Activated CD8-positive, alpha-beta memory T cell treated with anti-CD3 and anti-CD28 coated beads for 48 hours (primary cell): ENCODE data around the gene DNAAF2.
"Not testable (repeated sequence)": the region's sequence is repeated elsewhere in the genome, so short reads cannot be mapped to it uniquely, and the experiment has no call there.

Experiments
- DNase-seq, 3 experiments: peaks; one replicate each; pipeline ENCODE4 v3.0.0-alpha.2; 2020; ENCODE audit warnings: low read depth in 2 of 3, low spot score in 2 of 3

The DNAAF2 gene

GRCh38 chr14:49584981-49585640, 49.9 kb downstream of the DNAAF2 start:
- not testable (repeated sequence) for DNase-seq

GRCh38 chr14:49584058-49584457, 51.0 kb downstream of the DNAAF2 start:
- DNase-seq = no peak

GRCh38 chr14:49583629-49584028, 51.4 kb downstream of the DNAAF2 start:
- DNase-seq = no peak

- no peak for DNase-seq
Observed at GRCh38 chr14:49582113-49582977, 52.7 kb downstream of the DNAAF2 start.

- DNase-seq = no peak
Observed at GRCh38 chr14:49581209-49582112, 53.6 kb downstream of the DNAAF2 start.

- DNase-seq = no peak
Observed at GRCh38 chr14:49579841-49580240, 55.2 kb downstream of the DNAAF2 start.

GRCh38 chr14:49578141-49578540, 56.9 kb downstream of the DNAAF2 start:
- DNase-seq = no peak
